SK-N-SH (cell line): ENCODE data around the gene ZNF275. TPM values are rescaled to one million over a fixed set of nuclear protein-coding genes. Genes with fewer than 3 reads are reported as not detected.

Experiments
- CTCF ChIA-PET: fragments of 300-600, 350-600 bp; formaldehyde crosslinking; extraction: SDS; loops from one replicate; lab custom pipeline; 2021; lab: Yijun Ruan, JAX
- POLR2A ChIA-PET: fragments of 350-600 bp; sonication (Branson Sonifier 250); formaldehyde crosslinking; extraction: SDS; loops from one replicate; lab custom pipeline; 2020; ENCODE audit warnings: antibody characterized with exemption, inconsistent platforms; lab: Yijun Ruan, JAX
- DNase-seq: peaks from one replicate; pipeline ENCODE4 v3.0.0; 2012
- H2AFZ ChIP-seq: fragments of 200-600 bp; sonication (generic); 2 replicates; pipeline ENCODE4 v1.8.1; 2016; ENCODE audit warnings: antibody characterized with exemption, mild to moderate bottlenecking, low read depth
- H3F3A ChIP-seq: fragments of 200-600 bp; sonication (generic); replicated peaks from 2 replicates; pipeline ENCODE3; 2016; ENCODE audit warnings: antibody characterized with exemption, mild to moderate bottlenecking; ENCODE audit not compliant: insufficient read depth
- H3K27ac ChIP-seq, 2 experiments: fragments of 200-500 bp in 1 of 2; fragments of 200-600 bp in 1 of 2; sonication (Bioruptor generic) in 1 of 2; sonication (generic), shearing (Covaris generic) in 1 of 2; 2 replicates each; pipeline versions ENCODE4 v1.5.1 to v1.6.1; 2014 to 2016; ENCODE audit warnings: low read depth in 2 of 2, inconsistent platforms in 1 of 2, low read length in 1 of 2, mild to moderate bottlenecking in 1 of 2, mixed read lengths in 1 of 2
- H3K27me3 ChIP-seq: fragments of 200-600 bp; sonication (generic), shearing (Covaris generic); 2 replicates; pipeline ENCODE4 v1.6.1; 2016; ENCODE audit warnings: mixed run types; ENCODE audit not compliant: insufficient read depth
- H3K36me3 ChIP-seq, 2 experiments: fragments of 200-500 bp in 1 of 2; fragments of 200-600 bp in 1 of 2; sonication (Bioruptor generic) in 1 of 2; sonication (generic) in 1 of 2; replicated peaks in 1 of 2; 2 replicates each; pipeline versions ENCODE3 to v1.5.1; 2014 to 2016; ENCODE audit warnings: low read length in 1 of 2, mild to moderate bottlenecking in 1 of 2; ENCODE audit not compliant: insufficient read depth in 2 of 2, control insufficient read depth in 1 of 2
- H3K4me1 ChIP-seq, 2 experiments: fragments of 200-500 bp in 1 of 2; fragments of 200-600 bp in 1 of 2; sonication (Bioruptor generic) in 1 of 2; sonication (generic), shearing (Covaris generic) in 1 of 2; 2 replicates each; pipeline versions ENCODE4 v1.5.1 to v1.6.1; 2014 to 2016; ENCODE audit warnings: low read depth in 1 of 2, low read length in 1 of 2, mixed run types in 1 of 2; ENCODE audit not compliant: insufficient read depth in 2 of 2, control insufficient read depth in 1 of 2
- H3K4me2 ChIP-seq: fragments of 200-600 bp; sonication (generic), shearing (Covaris generic); 2 replicates; pipeline ENCODE4 v1.6.1; 2017; ENCODE audit warnings: mixed run types
- H3K4me3 ChIP-seq, 2 experiments: fragments of 200-500 bp in 1 of 2; fragments of 200-600 bp in 1 of 2; sonication (Bioruptor generic) in 1 of 2; sonication (generic), shearing (Covaris generic) in 1 of 2; 2 replicates each; pipeline versions ENCODE4 v1.5.1 to v1.8.1; 2014 to 2016; ENCODE audit warnings: low read depth in 2 of 2, inconsistent platforms in 1 of 2, low read length in 1 of 2, mild to moderate bottlenecking in 1 of 2, mixed read lengths in 1 of 2, moderate library complexity in 1 of 2
- H3K79me2 ChIP-seq: fragments of 200-600 bp; sonication (generic); 2 replicates; pipeline ENCODE4 v1.8.1; 2017; ENCODE audit warnings: mild to moderate bottlenecking; ENCODE audit not compliant: insufficient read depth
- H3K9ac ChIP-seq: fragments of 200-600 bp; sonication (generic); 2 replicates; pipeline ENCODE4 v1.6.1; 2017; ENCODE audit warnings: mixed run types
- H3K9me2 ChIP-seq: fragments of 200-600 bp; sonication (generic); 2 replicates; pipeline ENCODE4 v1.6.1; 2017; ENCODE audit warnings: mixed run types
- H3K9me3 ChIP-seq: fragments of 200-600 bp; sonication (generic); 2 replicates; pipeline ENCODE4 v1.6.1; 2017; ENCODE audit warnings: mixed run types, mild to moderate bottlenecking, moderate library complexity
- H4K20me1 ChIP-seq: fragments of 200-600 bp; sonication (generic); 2 replicates; pipeline ENCODE4 v1.6.1; 2017; ENCODE audit warnings: mild to moderate bottlenecking, mixed run types; ENCODE audit not compliant: insufficient read depth
- ELF1 ChIP-seq: IDR thresholded peaks from 2 replicates; pipeline ENCODE4 v1.4.0; 2012
- EP300 ChIP-seq, 2 experiments: IDR thresholded peaks; 2 replicates each; pipeline versions ENCODE4 v1.4.0 to v1.6.1; 2012; ENCODE audit warnings: borderline replicate concordance in 1 of 2, low read depth in 1 of 2, low read length in 1 of 2
- FOSL2 ChIP-seq: IDR thresholded peaks from 2 replicates; pipeline ENCODE4 v1.4.0; 2012; ENCODE audit warnings: low read depth, mild to moderate bottlenecking, moderate library complexity, borderline replicate concordance
- FOXJ3 ChIP-seq: sonication (generic); formaldehyde crosslinking; IDR thresholded peaks from 2 replicates; pipeline ENCODE4 v1.5.1; 2020; ENCODE audit warnings: mild to moderate bottlenecking, missing genetic modification reagents
- FOXM1 ChIP-seq: IDR thresholded peaks from 2 replicates; pipeline ENCODE4 v1.4.0; 2012; ENCODE audit warnings: low read depth, mild to moderate bottlenecking
- GATA2 ChIP-seq: sonication (generic); formaldehyde crosslinking; IDR thresholded peaks from 2 replicates; pipeline ENCODE4 v1.5.0; 2020; ENCODE audit warnings: mild to moderate bottlenecking, missing genetic modification reagents
- RCOR1 ChIP-seq: fragments of 150-350 bp; IDR thresholded peaks from 2 replicates; pipeline ENCODE4 v1.6.1; 2017; ENCODE audit warnings: antibody characterized with exemption, low read length
- RXRA ChIP-seq: IDR thresholded peaks from 2 replicates; pipeline ENCODE4 v1.4.0; 2012; ENCODE audit warnings: low read depth, mild to moderate bottlenecking, borderline replicate concordance
- SIN3A ChIP-seq: IDR thresholded peaks from 2 replicates; pipeline ENCODE4 v1.6.1; 2012; ENCODE audit warnings: low read depth, mild to moderate bottlenecking, low read length, moderate library complexity, borderline replicate concordance
- SMC3 ChIP-seq: IDR thresholded peaks from 2 replicates; pipeline ENCODE4 v1.6.1; 2012; ENCODE audit warnings: low read depth, low read length, improper control_type of control experiment
- TAF1 ChIP-seq: IDR thresholded peaks from 2 replicates; pipeline ENCODE4 v1.6.1; 2012; ENCODE audit warnings: low read depth, mild to moderate bottlenecking, low read length, moderate library complexity, borderline replicate concordance
- TCF12 ChIP-seq: IDR thresholded peaks from 2 replicates; pipeline ENCODE4 v1.4.0; 2012
- TEAD4 ChIP-seq: IDR thresholded peaks from 2 replicates; pipeline ENCODE4 v1.4.0; 2012; ENCODE audit warnings: mild to moderate bottlenecking, borderline replicate concordance; ENCODE audit not compliant: insufficient read depth
- YY1 ChIP-seq: IDR thresholded peaks from 2 replicates; pipeline ENCODE4 v1.4.0; 2012; ENCODE audit warnings: low read depth, mild to moderate bottlenecking
- WGBS: methylation state at CpG from one replicate; pipeline ENCODE4 v1.1.6; 2017; ENCODE audit warnings: low lambda C conversion rate; 5-methylcytosine and 5-hydroxymethylcytosine counted together
- polyA plus RNA-seq, 3 experiments: library from polyadenylated mRNA; depleted of rRNA; stranded (reverse); fragments of >200 nt; gene quantifications; 2 replicates each; pipeline ENCODE4 v1.2.3, GENCODE V29; 2012
- TF ChIP-seq, protein P1 (sequence below): IDR thresholded peaks from 2 replicates; pipeline ENCODE4 v1.6.1; 2012; ENCODE audit warnings: mild to moderate bottlenecking, low read depth, low read length, moderate library complexity
- TF ChIP-seq, protein P2 (sequence below): IDR thresholded peaks from 2 replicates; pipeline ENCODE4 v1.4.0; 2012; ENCODE audit warnings: low read depth, borderline replicate concordance

Gene ZNF275
- polyA plus RNA-seq, 1 of the 3 experiments (the other 2 are of a cell fraction) = 4.9 TPM

DNA sequence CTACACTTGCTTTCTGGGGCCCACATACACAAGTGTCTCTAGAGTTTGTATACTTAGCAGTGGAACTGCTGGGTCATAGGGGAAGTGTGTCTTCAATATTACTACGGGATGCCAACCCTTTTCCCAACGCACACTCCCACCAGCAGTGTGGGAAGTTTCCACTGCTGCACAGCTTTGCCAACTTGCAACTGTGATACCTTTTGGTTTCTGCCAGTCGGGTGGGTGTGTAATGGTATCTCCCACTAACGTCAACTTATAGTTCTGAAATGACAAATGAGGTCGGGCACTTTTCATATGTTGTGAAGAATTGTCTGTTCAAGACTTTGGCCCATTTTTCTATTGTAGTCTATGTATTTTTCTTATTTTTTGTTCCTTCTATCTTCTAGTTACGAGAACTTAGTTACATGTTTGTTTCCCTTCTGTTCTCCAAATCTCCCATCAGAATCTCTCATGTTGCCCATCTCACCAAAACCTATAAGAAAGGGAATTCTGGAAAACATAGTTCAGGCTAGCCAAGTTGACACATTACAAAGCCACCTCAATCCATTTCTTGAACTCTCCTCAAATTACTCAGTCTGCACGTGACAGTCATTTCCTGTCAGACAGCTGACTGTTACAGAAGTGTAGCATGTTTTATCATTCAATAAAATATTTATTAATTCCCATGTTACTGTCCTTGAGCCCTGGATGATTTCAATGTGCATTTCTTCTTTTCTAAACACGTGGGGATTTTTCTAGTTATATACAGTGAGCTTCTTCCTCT is 36.5 kb downstream of the ZNF275 start:
- ChIA-PET POLR2A (no interaction called here), CTCF (interaction anchor here (0.7 to 1.2 kb wide), 2 partner anchors 12 to 331 kb away, joined by 3 to 4 read pairs; no protein-coding TSS in a partner anchor)
- WGBS = 21% methylated on average over 8 of the region's 8 CpGs

More for the DNA sequence above, 36.5 kb downstream of the ZNF275 start:
- Histone ChIP-seq H3F3A (no peaks in the 10 kb centered on the region), H3K27me3 (peaks cover 15% of the 10 kb centered on the region), H3K9ac (no peak overlapping the region), H3K4me2 (no peak overlapping the region), H3K79me2 (no peaks in the 10 kb centered on the region), H3K27ac (no peak overlapping the region), H3K9me3 (no peaks in the 10 kb centered on the region), H2AFZ (no peak overlapping the region), H3K36me3 (no peaks in the 10 kb centered on the region), H3K9me2 (no peaks in the 10 kb centered on the region), H4K20me1 (no peaks in the 10 kb centered on the region), H3K4me1 (no peaks in the 10 kb centered on the region), H3K4me3 (no peak overlapping the region)
- DNase-seq = no peak
- TF ChIP-seq ELF1 = no peak
- no peak for TF ChIP-seq TAF1
- no peak for TF ChIP-seq RXRA
- no peak for TF ChIP-seq GATA2 (CRISPR knock-in tag)
- TF ChIP-seq SIN3A = no peak
- TF ChIP-seq FOSL2 = no peak
- TF ChIP-seq TCF12 = no peak
- no peak for TF ChIP-seq TEAD4
- no peak for TF ChIP-seq FOXM1
- TF ChIP-seq SMC3 = no peak
- TF ChIP-seq EP300 (IDR thresholded peaks at IDR 0.05; ENCODE audit: borderline replicate concordance in 1 of 2, low read depth in 1 of 2, low read length in 1 of 2) = no peak
- no peak for TF ChIP-seq YY1
- TF ChIP-seq FOXJ3 (CRISPR knock-in tag) = no peak
- TF ChIP-seq, protein P1, sequence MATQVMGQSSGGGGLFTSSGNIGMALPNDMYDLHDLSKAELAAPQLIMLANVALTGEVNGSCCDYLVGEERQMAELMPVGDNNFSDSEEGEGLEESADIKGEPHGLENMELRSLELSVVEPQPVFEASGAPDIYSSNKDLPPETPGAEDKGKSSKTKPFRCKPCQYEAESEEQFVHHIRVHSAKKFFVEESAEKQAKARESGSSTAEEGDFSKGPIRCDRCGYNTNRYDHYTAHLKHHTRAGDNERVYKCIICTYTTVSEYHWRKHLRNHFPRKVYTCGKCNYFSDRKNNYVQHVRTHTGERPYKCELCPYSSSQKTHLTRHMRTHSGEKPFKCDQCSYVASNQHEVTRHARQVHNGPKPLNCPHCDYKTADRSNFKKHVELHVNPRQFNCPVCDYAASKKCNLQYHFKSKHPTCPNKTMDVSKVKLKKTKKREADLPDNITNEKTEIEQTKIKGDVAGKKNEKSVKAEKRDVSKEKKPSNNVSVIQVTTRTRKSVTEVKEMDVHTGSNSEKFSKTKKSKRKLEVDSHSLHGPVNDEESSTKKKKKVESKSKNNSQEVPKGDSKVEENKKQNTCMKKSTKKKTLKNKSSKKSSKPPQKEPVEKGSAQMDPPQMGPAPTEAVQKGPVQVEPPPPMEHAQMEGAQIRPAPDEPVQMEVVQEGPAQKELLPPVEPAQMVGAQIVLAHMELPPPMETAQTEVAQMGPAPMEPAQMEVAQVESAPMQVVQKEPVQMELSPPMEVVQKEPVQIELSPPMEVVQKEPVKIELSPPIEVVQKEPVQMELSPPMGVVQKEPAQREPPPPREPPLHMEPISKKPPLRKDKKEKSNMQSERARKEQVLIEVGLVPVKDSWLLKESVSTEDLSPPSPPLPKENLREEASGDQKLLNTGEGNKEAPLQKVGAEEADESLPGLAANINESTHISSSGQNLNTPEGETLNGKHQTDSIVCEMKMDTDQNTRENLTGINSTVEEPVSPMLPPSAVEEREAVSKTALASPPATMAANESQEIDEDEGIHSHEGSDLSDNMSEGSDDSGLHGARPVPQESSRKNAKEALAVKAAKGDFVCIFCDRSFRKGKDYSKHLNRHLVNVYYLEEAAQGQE = no peak
- TF ChIP-seq, protein P2, sequence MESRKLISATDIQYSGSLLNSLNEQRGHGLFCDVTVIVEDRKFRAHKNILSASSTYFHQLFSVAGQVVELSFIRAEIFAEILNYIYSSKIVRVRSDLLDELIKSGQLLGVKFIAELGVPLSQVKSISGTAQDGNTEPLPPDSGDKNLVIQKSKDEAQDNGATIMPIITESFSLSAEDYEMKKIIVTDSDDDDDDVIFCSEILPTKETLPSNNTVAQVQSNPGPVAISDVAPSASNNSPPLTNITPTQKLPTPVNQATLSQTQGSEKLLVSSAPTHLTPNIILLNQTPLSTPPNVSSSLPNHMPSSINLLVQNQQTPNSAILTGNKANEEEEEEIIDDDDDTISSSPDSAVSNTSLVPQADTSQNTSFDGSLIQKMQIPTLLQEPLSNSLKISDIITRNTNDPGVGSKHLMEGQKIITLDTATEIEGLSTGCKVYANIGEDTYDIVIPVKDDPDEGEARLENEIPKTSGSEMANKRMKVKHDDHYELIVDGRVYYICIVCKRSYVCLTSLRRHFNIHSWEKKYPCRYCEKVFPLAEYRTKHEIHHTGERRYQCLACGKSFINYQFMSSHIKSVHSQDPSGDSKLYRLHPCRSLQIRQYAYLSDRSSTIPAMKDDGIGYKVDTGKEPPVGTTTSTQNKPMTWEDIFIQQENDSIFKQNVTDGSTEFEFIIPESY = no peak
- TF ChIP-seq RCOR1 = no peak
